MG63 (cell line): Measurements from ENCODE around the gene NXPH3. TPM values are rescaled to one million over a fixed set of nuclear protein-coding genes. Genes with fewer than 3 reads are reported as not detected.

ENCODE experiments used
- DNase-seq: peaks from one replicate; pipeline ENCODE4 v3.0.0-alpha.2; 2020
- H3K27me3 ChIP-seq: fragments of 250-450 bp; sonication (Bioruptor Pico); 2 replicates; pipeline ENCODE4 v1.5.1; 2020; ENCODE audit warnings: mild to moderate bottlenecking, moderate library complexity
- H3K36me3 ChIP-seq: fragments of 250-450 bp; sonication (Bioruptor Pico); 2 replicates; pipeline ENCODE4 v1.5.1; 2020; ENCODE audit warnings: mild to moderate bottlenecking, moderate library complexity
- H3K4me3 ChIP-seq: fragments of 250-450 bp; sonication (Bioruptor Pico); 2 replicates; pipeline ENCODE4 v1.5.1; 2020; ENCODE audit warnings: mild to moderate bottlenecking, moderate library complexity
- H3K9me3 ChIP-seq: fragments of 250-450 bp; sonication (Bioruptor Pico); 2 replicates; pipeline ENCODE4 v1.5.1; 2020; ENCODE audit warnings: mild to moderate bottlenecking, moderate library complexity
- total RNA-seq: library from RNA; depleted of rRNA; stranded (reverse); fragments of >200 nt; shearing (Covaris generic); gene quantifications from 2 replicates; pipeline ENCODE4 v1.2.3, GENCODE V29; 2014; ENCODE audit warnings: low replicate concordance; rRNA removed

The NXPH3 gene
- total RNA-seq, 1 experiment from 2014 or later = 0.36 TPM

- H3K4me3 ChIP-seq = no peak overlapping the region
- no peaks in the 10 kb centered on the region for H3K9me3 ChIP-seq
- H3K36me3 ChIP-seq = peaks cover 42% of the 10 kb centered on the region
- no peak for DNase-seq
- H3K27me3 ChIP-seq = no peaks in the 10 kb centered on the region
Measured at GRCh38 chr17:49621946-49622529, 46.4 kb downstream of the NXPH3 start.

GRCh38 chr17:49624896-49625295 is 49.2 kb downstream of the NXPH3 start:
- Histone ChIP-seq H3K36me3 (peaks cover 24% of the 10 kb centered on the region), H3K27me3 (no peaks in the 10 kb centered on the region), H3K9me3 (no peaks in the 10 kb centered on the region), H3K4me3 (no peak overlapping the region)
- peak; percentile 43 for DNase-seq

GRCh38 chr17:49629447-49629846 is 53.8 kb downstream of the NXPH3 start:
- no peak overlapping the region for H3K4me3 ChIP-seq
- H3K36me3 ChIP-seq = peaks cover 6% of the 10 kb centered on the region; the same call in 1 of the 2 replicates
- H3K9me3 ChIP-seq = no peaks in the 10 kb centered on the region
- no peaks in the 10 kb centered on the region for H3K27me3 ChIP-seq
- DNase-seq = no peak

GRCh38 chr17:49630113-49630900 is 54.6 kb downstream of the NXPH3 start:
- H3K36me3 ChIP-seq = peaks cover 6% of the 10 kb centered on the region; the same call in 1 of the 2 replicates
- no peak for DNase-seq
- H3K4me3 ChIP-seq = no peak overlapping the region

GRCh38 chr17:49631496-49631895 is 55.8 kb downstream of the NXPH3 start:
- Histone ChIP-seq H3K27me3 (no peaks in the 10 kb centered on the region), H3K36me3 (peaks cover 6% of the 10 kb centered on the region; the same call in 1 of the 2 replicates), H3K4me3 (no peak overlapping the region), H3K9me3 (no peaks in the 10 kb centered on the region)
- DNase-seq = no peak

More at GRCh38 chr17:49630113-49630900, 54.6 kb downstream of the NXPH3 start:
- Histone ChIP-seq H3K9me3 (no peaks in the 10 kb centered on the region), H3K27me3 (no peaks in the 10 kb centered on the region)

Other genes starting within 250 kb of the NXPH3 start
- 5.5 and 8.1 TPM in 2 replicates for gene ZNF652, start 213.6 kb upstream of the NXPH3 start, total RNA-seq
- 179 and 303 TPM in 2 replicates for gene PHB1, start 161.0 kb upstream of the NXPH3 start, total RNA-seq
- 3.4 and 3.6 TPM in 2 replicates for gene NGFR, start 80.6 kb upstream of the NXPH3 start, total RNA-seq
- 84.1 and 126 TPM in 2 replicates for gene SPOP, start 102.2 kb downstream of the NXPH3 start, total RNA-seq
- gene SLC35B1, start 132.1 kb downstream of the NXPH3 start, total RNA-seq = 76.6 and 87.1 TPM in 2 replicates
- 1.4 and 2.7 TPM in 2 replicates for gene FAM117A, start 188.3 kb downstream of the NXPH3 start, total RNA-seq
- gene KAT7, start 212.8 kb downstream of the NXPH3 start, total RNA-seq = 31.0 and 40.6 TPM in 2 replicates